Lower leg skin (tissue), 3 donors: ENCODE results near the gene FAM219B.

ENCODE experiments used
- CTCF ChIP-seq, 3 donors: fragments of 450-650 bp; IDR thresholded peaks; one replicate each; pipeline ENCODE4 v1.5.1; 2016; ENCODE audit warnings: antibody characterized with exemption in 3 of 3, mild to moderate bottlenecking in 3 of 3, moderate library complexity in 2 of 3
- POLR2A ChIP-seq, 2 donors: fragments of 450-650 bp; IDR thresholded peaks; one replicate each; pipeline ENCODE4 v1.6.1; 2016 to 2017; ENCODE audit warnings: antibody characterized with exemption in 2 of 2, mild to moderate bottlenecking in 1 of 2, moderate library complexity in 1 of 2

DNA sequence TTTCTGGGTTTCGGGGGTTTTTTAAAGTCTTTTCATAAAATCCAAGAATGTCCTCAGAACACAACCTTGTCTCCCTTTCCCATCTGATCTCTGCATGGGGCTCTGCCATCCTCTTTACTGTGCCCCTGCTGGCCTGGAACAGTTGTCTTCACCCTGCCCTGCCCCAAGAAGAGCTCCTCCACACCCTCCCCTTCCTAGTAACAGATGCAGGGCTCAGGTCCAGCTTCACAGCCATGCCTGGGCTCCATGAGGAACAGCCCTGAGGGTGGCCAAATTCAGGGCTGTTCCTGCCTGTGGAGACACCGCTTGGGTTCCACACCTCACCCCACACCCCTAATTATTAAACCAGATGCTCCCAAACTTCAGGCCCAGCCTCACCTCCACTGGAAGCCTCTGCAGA, 50.8 kb downstream of the FAM219B start:
- TF ChIP-seq POLR2A (IDR thresholded peaks at IDR 0.05) (no peak), CTCF (IDR thresholded peaks at IDR 0.05) (no peak)
